Calu3 (cell line): ENCODE data around the gene CFL2. TPM values are rescaled to one million over a fixed set of nuclear protein-coding genes. Genes with fewer than 3 reads are reported as not detected.

ENCODE experiments used
- BruUV-seq: library from RNA; stranded (reverse); fragments of 400-500 nt; replicated peaks from 2 replicates; lab custom pipeline; 2021; lab: Mats Ljungman, UMichigan
- CTCF ChIA-PET: fragments of 300-600 bp; sonication (Branson Sonifier 250); formaldehyde crosslinking; loops from one replicate; lab custom pipeline; 2022; ENCODE audit warnings: antibody characterized with exemption; lab: Charles Lee
- DNase-seq: peaks from one replicate; pipeline ENCODE4 v3.0.0; 2022
- H3K27ac Mint-ChIP-seq: one replicate; pipeline ENCODE4 v1.8.0; 2022; ENCODE audit warnings: mixed read lengths; ENCODE audit not compliant: unreplicated experiment
- H3K27me3 Mint-ChIP-seq: one replicate; pipeline ENCODE4 v1.8.0; 2022; ENCODE audit warnings: mixed read lengths; ENCODE audit not compliant: unreplicated experiment
- H3K36me3 Mint-ChIP-seq: one replicate; pipeline ENCODE4 v1.8.0; 2022; ENCODE audit warnings: mild to moderate bottlenecking, moderate library complexity, mixed read lengths; ENCODE audit not compliant: insufficient read depth, unreplicated experiment
- H3K4me1 Mint-ChIP-seq: one replicate; pipeline ENCODE4 v1.8.0; 2022; ENCODE audit warnings: mild to moderate bottlenecking, low read depth, mixed read lengths; ENCODE audit not compliant: unreplicated experiment
- H3K4me3 Mint-ChIP-seq: one replicate; pipeline ENCODE4 v1.8.0; 2022; ENCODE audit warnings: mild to moderate bottlenecking, low read depth, moderate library complexity, mixed read lengths; ENCODE audit not compliant: unreplicated experiment
- H3K9me3 Mint-ChIP-seq: one replicate; pipeline ENCODE4 v1.8.0; 2022; ENCODE audit warnings: low read depth, mixed read lengths; ENCODE audit not compliant: unreplicated experiment
- CTCF ChIP-seq: fragments of 200-600 bp; IDR thresholded peaks from one replicate; pipeline ENCODE4 v1.8.0; 2022; ENCODE audit warnings: antibody characterized with exemption; ENCODE audit not compliant: unreplicated experiment
- intact Hi-C: fragments of 100-400 bp; cut with micrococcal nuclease; formaldehyde crosslinking; loops from one replicate; pipeline ENCODE4 v1.10.0; 2022; ENCODE audit not compliant: unreplicated experiment
- total RNA-seq: library from RNA; stranded (reverse); gene quantifications from 2 replicates; pipeline ENCODE4 v1.2.3, GENCODE V29; 2022

CFL2 gene
- total RNA-seq, 1 experiment from 2014 or later: 24.4 TPM

- Mint-ChIP-seq H3K9me3 (no peaks in the 10 kb centered on the region), H3K4me1 (no peaks in the 10 kb centered on the region), H3K4me3 (no peak overlapping the region), H3K27ac (no peak overlapping the region), H3K36me3 (peaks cover under 1% of the 10 kb centered on the region), H3K27me3 (no peaks in the 10 kb centered on the region)
- TF ChIP-seq CTCF: no peak
- no peak for DNase-seq
- BruUV-seq: no TSS peak
- intact Hi-C loops: no loop called here
- CTCF ChIA-PET: no interaction called here
Observed at GRCh38 chr14:34750670-34751069, 36.3 kb upstream of the CFL2 start.

DNA sequence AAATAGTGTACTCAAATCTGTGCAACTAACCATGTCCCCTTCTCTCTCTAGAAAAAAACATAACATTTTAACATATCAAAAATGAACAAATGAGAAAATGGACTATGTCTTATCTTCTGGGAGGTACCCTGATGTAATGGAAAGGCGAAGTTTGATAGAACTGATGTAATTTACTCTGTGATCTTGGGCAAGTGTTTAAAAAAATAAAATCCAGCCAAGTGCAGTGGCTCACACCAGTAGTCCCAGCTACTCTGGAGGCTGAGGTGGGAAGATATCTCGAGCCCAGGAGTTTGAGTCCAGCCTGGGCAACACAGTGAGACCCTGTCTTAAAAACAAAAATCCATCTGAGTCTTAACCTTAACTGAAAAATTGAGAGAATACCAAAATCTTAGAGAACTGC is 35.8 kb upstream of the CFL2 start:
- Mint-ChIP-seq H3K36me3 (no peaks in the 10 kb centered on the region), H3K27ac (no peak overlapping the region), H3K9me3 (no peaks in the 10 kb centered on the region), H3K27me3 (no peaks in the 10 kb centered on the region), H3K4me1 (no peaks in the 10 kb centered on the region), H3K4me3 (no peak overlapping the region)
- no TSS peak for BruUV-seq
- intact Hi-C loops: no loop called here
- TF ChIP-seq CTCF: no peak
- no peak for DNase-seq
- CTCF ChIA-PET: no interaction called here

DNA sequence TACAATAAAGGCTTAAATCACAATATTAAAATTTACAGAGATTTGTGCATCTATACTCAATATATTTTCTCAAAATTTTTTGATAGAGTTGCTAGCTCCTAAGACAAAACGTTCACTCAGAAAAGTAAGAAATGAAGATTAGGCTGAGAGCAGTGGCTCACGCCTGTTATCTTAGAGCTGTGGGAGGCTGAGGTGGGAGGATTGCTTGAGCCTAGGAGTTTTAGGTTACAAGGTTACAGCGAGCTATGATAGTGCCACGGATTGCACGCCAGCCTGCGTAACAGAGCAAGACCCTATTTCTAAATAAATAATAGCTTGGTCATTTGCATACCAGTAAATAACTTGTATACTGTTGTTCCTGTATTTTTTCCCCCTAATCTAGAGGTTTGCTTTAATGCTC is 35.0 kb upstream of the CFL2 start:
- no peak overlapping the region for H3K4me3 Mint-ChIP-seq
- no peaks in the 10 kb centered on the region for H3K27me3 Mint-ChIP-seq
- no peaks in the 10 kb centered on the region for H3K36me3 Mint-ChIP-seq
- CTCF ChIA-PET: no interaction called here
- no peak overlapping the region for H3K27ac Mint-ChIP-seq
- no peaks in the 10 kb centered on the region for H3K9me3 Mint-ChIP-seq
- no peak for DNase-seq
- BruUV-seq: no TSS peak
- TF ChIP-seq CTCF: no peak
- intact Hi-C loops: no loop called here
- H3K4me1 Mint-ChIP-seq: no peaks in the 10 kb centered on the region

- Mint-ChIP-seq H3K4me1 (peaks cover 11% of the 10 kb centered on the region), H3K27me3 (no peaks in the 10 kb centered on the region), H3K36me3 (no peaks in the 10 kb centered on the region), H3K4me3 (no peak overlapping the region), H3K9me3 (no peaks in the 10 kb centered on the region), H3K27ac (no peak overlapping the region)
- DNase-seq: no peak
- no peak for TF ChIP-seq CTCF
- intact Hi-C loops: no loop called here
- BruUV-seq: no TSS peak
- CTCF ChIA-PET: interaction anchor here (0.5 kb wide), 1 partner anchor 16 kb away, joined by 3 read pairs; no protein-coding TSS in a partner anchor
Observed at GRCh38 chr14:34742270-34743115, 28.1 kb upstream of the CFL2 start.
